HG03175 (cell line): Measurements from ENCODE around the gene MIF4GD.

Source experiments
- ATAC-seq: cut with Tn5 transposase; IDR thresholded peaks from one replicate; pipeline ENCODE4 v1.9.1; 2021; ENCODE audit warnings: mild to moderate bottlenecking, moderate library complexity; ENCODE audit not compliant: unreplicated experiment

The MIF4GD gene

GRCh38 chr17:75238684-75239191 lies 32.3 kb downstream of the MIF4GD start:
- ATAC-seq, result no peak

DNA sequence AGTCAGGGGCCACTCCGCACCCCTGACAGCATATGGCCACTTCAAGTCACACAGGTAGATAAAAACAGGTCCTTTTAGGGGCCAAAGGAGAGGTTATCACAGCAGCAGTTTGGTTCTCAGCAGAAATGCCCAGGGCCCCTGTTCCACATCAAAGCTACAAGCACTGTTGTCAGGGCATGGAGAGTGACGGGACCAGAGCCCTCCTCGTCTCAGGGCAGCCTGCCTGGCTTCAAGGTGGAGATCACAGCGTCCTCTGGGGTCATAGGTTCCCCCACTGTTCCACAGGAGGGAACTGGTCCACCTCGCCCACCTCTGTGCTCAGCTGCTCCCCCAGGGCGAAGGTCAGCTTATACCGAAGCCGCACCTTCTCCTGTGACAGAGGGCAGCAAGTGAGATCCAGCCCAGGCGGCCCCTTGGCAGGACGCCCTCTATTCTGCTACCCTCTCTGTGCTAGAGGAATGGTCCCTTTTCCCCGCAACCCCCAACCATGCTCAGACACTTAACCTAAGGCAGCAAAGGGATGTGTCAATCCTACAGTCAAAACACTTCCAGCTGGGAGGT lies 32.9 kb downstream of the MIF4GD start:
- no peak for ATAC-seq

- no peak for ATAC-seq
These were observed 33.7 kb downstream of the MIF4GD start for GRCh38 chr17:75237100-75238014.

GRCh38 chr17:75232786-75233185 lies 38.2 kb downstream of the MIF4GD start:
- ATAC-seq, result no peak

DNA sequence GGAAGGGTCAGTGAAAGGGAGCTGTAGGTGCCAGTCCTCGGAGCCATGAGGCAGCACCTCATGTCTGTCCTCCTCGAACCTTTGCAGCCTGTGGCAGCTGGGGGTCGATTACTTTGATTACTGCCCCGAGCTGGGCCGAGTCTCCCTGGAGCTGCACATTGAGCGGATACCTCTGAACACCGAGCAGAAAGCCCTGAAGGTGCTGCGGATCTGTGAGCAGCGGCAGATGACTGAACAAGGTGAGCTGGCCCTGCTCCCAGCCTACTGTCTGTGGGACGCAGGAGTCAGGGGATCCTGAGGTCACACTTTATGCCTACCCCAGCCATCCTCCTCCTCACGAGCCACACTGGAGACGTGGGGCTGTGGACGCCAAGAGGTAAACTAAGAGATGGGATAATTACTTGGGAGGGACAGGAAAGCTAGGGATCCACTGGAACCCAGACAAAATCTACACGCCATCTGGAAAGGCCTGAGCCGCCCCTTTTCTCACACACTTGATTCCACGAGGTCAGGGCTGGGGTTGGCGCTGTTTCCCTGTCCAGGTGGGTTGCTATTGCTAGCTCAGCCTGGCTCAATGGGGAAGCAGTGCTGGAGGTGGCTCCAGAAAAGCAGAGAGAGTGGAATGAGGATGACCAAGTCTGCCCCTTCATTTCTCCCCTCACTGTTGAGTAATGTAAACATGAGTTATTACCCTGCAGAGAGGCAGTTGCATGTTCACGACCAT lies 39.1 kb downstream of the MIF4GD start:
- ATAC-seq, result no peak

DNA sequence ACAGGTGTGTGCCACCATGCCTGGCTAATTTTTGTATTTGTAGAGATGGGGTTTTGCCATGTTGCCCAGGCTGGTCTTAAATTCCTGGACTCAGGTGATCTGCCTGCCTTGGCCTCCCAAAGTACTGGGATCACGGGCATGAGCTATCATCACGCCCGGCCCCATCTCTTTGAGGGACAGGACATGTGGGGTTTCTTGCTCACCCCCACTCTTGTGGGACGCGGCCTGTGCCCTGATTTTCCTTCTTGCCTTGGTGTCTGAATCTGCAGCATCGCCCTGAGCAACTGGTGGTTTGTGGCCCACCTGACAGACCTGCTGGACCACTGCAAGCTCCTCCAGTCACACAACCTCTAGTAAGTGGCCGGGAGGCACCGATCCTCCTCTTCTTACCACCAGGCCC lies 40.0 kb downstream of the MIF4GD start:
- no peak for ATAC-seq

- no peak for ATAC-seq
These were observed 42.2 kb downstream of the MIF4GD start for GRCh38 chr17:75228847-75229246.

- ATAC-seq, result no peak
These were observed 42.7 kb downstream of the MIF4GD start for GRCh38 chr17:75228305-75228704.

DNA sequence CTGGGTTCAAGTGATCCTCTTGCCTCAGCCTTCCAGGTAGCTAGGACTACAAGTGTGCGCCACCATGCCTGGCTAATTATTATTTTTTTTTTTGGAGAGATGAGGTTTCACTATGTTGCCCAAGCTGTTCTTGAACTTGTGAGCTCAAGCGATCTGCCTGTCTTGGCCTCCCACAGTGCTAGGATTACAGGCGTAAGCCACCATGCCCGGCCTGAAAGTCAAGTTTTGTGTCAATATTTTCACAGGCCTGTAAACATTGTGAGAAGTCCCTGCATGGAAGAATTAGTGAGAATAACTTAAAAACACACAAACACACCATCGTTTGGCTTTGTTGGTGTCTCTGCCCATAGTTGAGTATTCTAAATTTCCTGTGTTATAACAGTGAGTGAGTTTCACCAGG lies 43.3 kb downstream of the MIF4GD start:
- no peak for ATAC-seq

DNA sequence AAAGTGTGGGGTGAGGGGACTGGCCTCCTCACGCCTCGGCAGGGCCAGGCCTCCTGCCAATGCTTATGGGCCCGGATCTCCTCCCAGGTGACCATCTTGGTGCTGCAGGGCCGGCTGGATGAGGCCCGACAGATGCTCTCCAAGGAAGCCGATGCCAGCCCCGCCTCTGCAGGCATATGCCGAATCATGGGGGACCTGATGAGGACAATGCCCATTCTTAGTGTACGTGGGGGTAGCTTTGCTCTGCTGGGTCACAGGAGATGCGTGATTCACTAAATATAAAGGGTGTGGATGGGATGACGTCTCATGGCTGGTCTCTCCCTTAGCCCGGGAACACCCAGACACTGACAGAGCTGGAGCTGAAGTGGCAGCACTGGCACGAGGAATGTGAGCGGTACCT lies 46.0 kb downstream of the MIF4GD start:
- no peak for ATAC-seq

DNA sequence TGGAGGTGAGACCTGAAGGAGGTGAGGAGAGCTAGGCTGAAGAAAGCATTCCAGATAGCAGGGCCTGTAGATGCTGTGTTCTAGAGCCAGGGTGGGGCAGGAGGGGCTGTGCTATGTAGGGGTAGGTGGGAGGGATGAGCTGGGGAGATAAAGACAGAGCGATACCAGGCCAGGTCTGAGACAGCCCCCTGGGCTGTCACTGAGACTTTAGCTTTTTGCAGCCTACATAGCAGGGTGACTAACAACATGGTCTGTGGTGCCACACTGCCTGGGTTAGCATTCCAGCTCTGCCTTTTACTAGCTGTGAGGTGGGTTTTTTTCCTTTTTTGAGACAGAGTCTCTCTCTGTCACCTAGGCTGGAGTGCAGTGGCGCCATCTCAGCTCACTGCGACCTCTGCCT lies 51.2 kb downstream of the MIF4GD start:
- no peak for ATAC-seq

DNA sequence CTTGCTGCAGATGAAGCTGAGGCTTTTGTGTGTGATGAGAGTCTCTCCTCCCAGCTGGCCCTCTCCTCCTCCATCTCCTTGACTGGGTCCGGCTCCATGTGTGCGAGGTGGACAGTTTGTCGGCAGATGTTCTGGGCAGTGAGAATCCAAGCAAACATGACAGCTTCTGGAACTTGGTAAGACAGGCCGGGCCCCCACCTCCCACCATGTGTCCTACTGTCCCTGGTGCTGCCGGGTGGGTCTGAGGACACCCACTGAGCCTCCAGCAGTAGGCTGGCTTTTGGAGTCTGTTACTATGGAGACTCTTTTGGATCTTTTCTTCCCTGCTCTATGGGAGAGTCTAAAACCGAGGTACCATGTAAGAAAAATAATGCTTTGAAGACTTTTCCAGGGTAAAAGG lies 52.9 kb downstream of the MIF4GD start:
- ATAC-seq, result no peak
